ENCODE results near the gene SLC47A2. TPM values are rescaled to one million over a fixed set of nuclear protein-coding genes. Genes with fewer than 3 reads are reported as not detected.

The SLC47A2 gene
- total RNA-seq, 1 experiment from 2014 or later = not detected

DNA sequence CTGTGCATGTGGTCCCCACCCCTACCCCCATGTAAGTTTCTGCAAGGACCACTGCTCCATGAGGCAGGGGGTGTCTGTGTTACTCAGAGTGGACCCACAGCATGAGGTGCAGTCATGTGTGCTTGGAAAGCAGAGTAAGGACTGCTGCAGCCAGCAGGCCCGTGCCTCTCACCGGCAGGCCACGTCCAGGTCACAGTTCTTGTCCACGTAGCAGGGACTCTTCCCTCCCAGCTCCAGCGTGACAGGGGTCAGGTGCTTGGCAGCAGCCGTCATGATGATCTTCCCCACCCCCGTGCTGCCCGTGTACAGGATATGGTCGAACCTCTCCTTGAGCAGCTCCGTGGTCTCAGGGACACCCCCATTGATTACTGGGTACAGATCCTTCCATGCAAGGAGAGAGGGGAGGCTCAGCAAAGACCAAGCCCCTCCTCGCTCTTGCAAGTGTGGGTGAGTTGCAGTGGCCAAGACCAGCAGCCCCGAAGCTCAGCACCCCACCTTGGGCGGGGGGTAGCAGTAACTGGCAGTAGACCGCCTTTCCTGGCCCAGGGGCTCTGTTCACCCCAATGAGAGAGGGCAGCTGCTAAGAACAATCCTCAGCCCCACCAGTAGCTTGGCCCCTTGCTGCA lies 25.6 kb upstream of the SLC47A2 start:
- DNase-seq = no peak
- H3K27ac ChIP-seq = no peak overlapping the region

DNA sequence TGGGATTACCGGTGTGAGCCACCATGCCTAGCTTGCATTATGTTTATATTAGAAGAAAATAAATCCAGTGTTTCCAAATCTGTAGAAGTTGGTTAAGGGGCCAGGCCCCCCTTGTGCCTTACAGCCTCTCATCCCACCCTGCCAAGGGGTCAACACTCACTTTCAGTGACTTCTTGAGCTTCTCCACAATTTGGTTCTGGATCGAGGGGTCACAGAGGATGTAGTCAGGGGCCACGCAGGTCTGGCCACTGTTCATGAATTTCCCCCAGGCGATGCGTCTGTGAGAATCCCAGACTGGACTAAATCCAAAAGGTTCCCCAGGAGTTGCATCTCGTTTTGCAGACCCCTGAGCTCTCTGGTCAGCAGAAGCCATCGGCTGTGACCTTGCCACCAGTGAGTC lies 24.5 kb upstream of the SLC47A2 start:
- Histone ChIP-seq H3K4me3 (no peak overlapping the region), H3K36me3 (no peaks in the 10 kb centered on the region), H3K4me1 (no peaks in the 10 kb centered on the region), H3K27ac (no peak overlapping the region), H3K27me3 (peaks cover 11% of the 10 kb centered on the region; the same call in 1 of the 2 replicates), H3K9me3 (replicated peaks) (no peaks in the 10 kb centered on the region)
- no peak for DNase-seq

More for the DNA sequence above, 25.6 kb upstream of the SLC47A2 start:
- H3K27me3 ChIP-seq = peaks cover 15% of the 10 kb centered on the region
- H3K4me3 ChIP-seq = no peak overlapping the region
- no peaks in the 10 kb centered on the region for H3K36me3 ChIP-seq
- H3K9me3 ChIP-seq (replicated peaks) = no peaks in the 10 kb centered on the region
- H3K4me1 ChIP-seq = no peaks in the 10 kb centered on the region

DNA sequence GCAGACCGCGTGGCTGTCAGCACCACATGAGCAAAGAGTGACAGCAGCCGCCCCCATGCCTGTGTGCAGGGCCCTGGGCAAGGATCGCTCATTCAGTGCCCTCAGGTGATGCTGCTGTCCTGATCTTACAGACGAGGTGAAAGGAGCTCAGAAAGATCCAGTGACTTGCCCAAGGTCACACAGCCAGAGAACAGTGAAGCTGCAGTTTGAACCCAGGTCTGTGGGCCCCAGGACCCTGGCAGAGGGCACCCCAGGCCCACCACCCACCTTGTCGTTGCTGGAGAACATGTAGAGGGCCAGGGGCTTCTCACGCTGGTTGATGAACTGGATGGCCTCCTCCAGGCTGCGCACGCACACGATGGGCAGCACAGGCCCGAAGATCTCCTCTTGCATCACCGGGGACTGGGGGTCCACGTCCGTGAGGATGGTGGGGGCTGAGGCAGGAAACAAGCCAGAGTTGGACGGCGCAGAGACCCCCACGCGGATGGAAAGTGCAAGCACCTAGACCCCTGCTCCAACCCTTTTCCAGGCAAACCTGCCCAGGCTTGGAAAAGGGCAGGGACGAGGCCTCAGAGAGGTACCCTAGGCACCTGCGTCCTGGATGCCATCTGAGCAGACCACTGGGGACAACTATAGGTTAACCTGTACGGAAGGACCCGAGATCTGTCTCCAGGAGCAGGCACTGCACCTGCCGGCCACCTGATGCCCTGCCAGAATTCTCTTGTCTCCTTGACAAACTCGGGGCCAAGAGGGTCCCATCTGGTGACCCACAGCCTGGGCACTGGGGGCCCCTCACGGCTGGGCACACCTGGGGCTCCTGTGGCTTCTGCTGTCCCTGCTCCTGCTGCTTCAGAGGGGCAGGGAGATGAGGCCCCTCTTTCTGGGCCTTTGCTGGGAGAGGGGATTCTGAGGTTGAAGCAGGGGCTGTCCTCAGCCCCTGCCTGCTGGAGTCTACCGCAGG lies 23.1 kb upstream of the SLC47A2 start:
- H3K27me3 ChIP-seq = peaks cover 5% of the 10 kb centered on the region; the same call in 1 of the 2 replicates
- no peak overlapping the region for H3K27ac ChIP-seq
- DNase-seq = no peak
- no peaks in the 10 kb centered on the region for H3K4me1 ChIP-seq
- H3K36me3 ChIP-seq = no peaks in the 10 kb centered on the region
- no peaks in the 10 kb centered on the region for H3K9me3 ChIP-seq (replicated peaks)
- no peak overlapping the region for H3K4me3 ChIP-seq

DNA sequence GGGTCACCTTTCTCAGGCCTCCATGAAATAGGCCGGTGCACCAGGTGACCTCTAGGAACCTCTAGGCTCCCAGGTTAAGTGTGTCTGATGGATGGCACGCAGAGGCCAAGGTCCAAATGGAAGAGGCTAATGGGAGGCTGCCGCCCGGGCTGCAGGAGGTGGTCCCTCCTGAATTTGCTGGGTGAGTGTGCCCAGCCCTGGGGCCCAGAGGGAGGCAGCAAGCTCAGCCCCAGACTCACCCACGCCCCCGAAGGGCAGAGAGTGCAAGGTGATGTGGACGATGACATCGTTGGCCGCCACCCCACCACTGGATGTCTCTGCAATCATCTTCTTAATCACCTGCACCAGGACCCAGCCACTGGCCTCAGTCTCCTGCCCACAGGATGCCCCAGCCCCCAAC lies 22.4 kb upstream of the SLC47A2 start:
- Histone ChIP-seq H3K9me3 (replicated peaks) (no peaks in the 10 kb centered on the region), H3K27me3 (peaks cover 5% of the 10 kb centered on the region; the same call in 1 of the 2 replicates), H3K4me1 (no peaks in the 10 kb centered on the region), H3K36me3 (no peaks in the 10 kb centered on the region), H3K4me3 (no peak overlapping the region), H3K27ac (no peak overlapping the region)
- DNase-seq = no peak

DNA sequence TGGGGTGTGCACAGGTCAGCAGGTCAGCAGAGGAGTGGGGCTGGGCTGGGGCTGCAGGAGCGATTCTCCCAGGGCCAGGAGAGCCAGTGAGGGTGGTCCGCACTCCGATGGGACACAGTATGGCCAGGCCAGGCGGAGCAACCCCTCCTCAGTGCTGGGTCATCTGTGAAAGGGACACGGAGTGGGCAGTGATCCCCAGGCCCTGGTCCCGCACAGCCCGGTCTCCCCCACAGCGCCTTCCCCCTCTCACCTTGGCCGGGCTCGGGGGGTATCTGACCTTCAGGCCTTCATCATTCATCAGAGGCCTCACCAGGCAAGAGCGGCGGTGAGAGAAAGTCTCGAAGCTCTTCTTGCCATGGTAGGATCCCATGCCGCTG lies 21.7 kb upstream of the SLC47A2 start:
- H3K27ac ChIP-seq = no peak overlapping the region
- no peaks in the 10 kb centered on the region for H3K9me3 ChIP-seq (replicated peaks)
- H3K4me1 ChIP-seq = no peaks in the 10 kb centered on the region
- H3K36me3 ChIP-seq = no peaks in the 10 kb centered on the region
- H3K27me3 ChIP-seq = peaks cover 5% of the 10 kb centered on the region; the same call in 1 of the 2 replicates
- DNase-seq = no peak
- no peak overlapping the region for H3K4me3 ChIP-seq

DNA sequence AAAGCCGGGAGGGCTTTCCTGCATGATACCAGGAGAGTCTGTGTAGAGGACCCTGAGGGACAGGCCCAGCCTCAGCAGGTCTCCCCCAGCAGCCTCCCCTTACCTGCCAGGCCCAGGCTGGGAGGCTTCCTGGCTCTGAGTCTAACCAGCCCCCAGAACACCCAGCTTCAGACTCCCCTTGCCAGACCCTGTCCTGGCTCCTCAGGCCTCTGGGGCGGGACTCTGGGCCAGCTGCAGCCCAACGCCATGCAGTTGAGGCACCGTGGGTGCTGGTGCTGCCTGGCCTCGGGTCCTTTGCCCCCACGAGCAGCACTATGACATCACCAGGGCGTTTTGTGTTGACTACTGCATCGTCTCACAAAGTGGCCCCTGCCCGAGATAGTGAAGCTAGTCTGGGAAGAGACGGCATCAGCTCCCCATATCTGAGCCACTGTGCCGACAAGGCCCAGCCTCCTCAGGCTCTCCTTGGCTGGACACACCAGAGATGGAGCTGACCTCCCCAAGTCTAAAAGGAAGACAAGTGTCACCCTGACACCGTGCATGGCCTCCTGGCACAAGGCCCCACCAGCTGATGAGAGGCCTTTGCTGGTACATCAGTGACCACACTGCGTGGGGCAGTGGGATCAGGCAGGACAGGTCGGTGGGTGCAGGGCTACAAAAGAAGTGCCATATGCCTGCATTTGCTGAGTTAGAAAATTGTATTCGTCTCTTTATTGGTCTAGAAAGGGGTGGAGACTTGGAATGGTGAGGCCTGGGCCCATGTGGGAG lies 21.1 kb upstream of the SLC47A2 start:
- no peak for DNase-seq
- peaks cover 5% of the 10 kb centered on the region; the same call in 1 of the 2 replicates for H3K27me3 ChIP-seq
- H3K4me3 ChIP-seq = no peak overlapping the region
- no peaks in the 10 kb centered on the region for H3K9me3 ChIP-seq (replicated peaks)
- no peaks in the 10 kb centered on the region for H3K4me1 ChIP-seq
- no peak overlapping the region for H3K27ac ChIP-seq
- no peaks in the 10 kb centered on the region for H3K36me3 ChIP-seq

DNA sequence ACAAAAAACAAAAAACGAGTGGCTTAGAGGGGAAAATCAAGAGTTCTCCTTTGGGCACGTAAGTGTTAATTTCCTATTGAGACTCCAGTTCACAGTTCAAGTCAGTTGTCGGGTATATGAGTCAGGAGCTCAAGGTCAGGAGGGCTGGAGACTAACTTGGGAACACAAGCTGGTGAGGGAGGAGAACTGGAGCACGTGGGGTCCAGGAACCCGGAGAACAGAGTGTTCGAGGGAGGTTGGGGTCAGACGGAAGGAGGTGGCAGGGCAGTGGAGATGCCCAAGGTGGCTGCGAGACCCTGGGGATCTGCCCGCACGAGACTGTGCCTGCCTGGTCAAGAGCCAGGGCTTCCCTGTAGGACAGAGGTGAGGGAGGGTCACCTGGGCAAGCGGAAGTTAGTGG lies 19.7 kb upstream of the SLC47A2 start:
- no peak for DNase-seq

DNA sequence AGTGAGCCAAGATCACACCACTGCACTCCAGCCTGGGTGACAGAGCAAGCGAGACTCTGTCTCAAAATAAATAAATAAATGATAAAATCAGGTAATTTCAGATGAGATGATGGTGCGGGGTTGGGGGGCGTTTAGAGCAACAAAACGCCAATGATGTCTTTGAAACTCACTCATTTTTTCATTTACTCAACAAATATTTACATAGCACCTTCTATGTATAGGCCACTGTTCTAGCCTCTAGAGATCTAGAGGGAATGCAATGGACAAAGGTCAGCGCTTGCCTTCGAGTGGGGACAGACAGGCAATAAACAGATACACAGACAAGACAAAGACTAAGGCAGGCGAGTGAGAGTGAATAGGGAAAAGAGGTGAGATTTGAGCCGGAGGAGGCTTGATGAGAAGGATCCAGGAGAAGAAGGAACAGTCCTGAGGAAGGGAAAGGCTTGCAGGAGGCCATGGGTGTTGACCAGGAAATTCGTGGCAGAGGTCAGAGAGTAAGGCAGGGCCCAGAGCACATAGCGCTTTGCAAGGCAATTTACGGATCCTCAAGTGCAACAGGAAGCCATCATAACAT lies 17.7 kb upstream of the SLC47A2 start:
- DNase-seq = no peak
- Histone ChIP-seq H3K4me1 (no peaks in the 10 kb centered on the region), H3K27me3 (0 out of 2 replicates have a peak, but pooled peaks cover 2% of the 10 kb centered on the region), H3K9me3 (replicated peaks) (no peaks in the 10 kb centered on the region), H3K4me3 (no peak overlapping the region), H3K27ac (no peak overlapping the region), H3K36me3 (no peaks in the 10 kb centered on the region)

More for the DNA sequence above, 19.7 kb upstream of the SLC47A2 start:
- H3K36me3 ChIP-seq = no peaks in the 10 kb centered on the region
- H3K27ac ChIP-seq = no peak overlapping the region
- peaks cover 5% of the 10 kb centered on the region; the same call in 1 of the 2 replicates for H3K27me3 ChIP-seq
- H3K4me1 ChIP-seq = no peaks in the 10 kb centered on the region
- H3K4me3 ChIP-seq = no peak overlapping the region
- H3K9me3 ChIP-seq (replicated peaks) = no peaks in the 10 kb centered on the region

DNA sequence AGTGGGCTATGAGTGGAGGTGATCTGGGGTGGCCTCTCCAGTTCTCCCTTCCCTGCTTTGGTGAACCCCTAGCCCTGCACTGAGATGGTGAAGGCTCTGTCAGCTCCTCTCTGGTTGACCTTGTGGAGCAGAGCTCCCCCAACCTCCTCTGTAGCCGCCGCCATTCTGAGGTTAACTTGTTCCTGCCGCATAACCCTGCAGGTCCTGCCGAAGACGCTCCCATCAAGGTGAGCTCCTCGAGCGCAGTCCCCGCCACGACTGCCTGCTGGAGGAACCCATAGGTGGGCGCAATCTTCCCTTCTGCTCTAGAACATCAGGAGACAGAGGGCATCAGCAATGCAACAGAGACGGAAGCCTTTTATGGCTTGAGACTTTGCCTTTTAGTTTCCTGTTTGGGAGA lies 15.2 kb upstream of the SLC47A2 start:
- Histone ChIP-seq H3K4me1 (peaks cover 14% of the 10 kb centered on the region), H3K27me3 (no peaks in the 10 kb centered on the region)

DNA sequence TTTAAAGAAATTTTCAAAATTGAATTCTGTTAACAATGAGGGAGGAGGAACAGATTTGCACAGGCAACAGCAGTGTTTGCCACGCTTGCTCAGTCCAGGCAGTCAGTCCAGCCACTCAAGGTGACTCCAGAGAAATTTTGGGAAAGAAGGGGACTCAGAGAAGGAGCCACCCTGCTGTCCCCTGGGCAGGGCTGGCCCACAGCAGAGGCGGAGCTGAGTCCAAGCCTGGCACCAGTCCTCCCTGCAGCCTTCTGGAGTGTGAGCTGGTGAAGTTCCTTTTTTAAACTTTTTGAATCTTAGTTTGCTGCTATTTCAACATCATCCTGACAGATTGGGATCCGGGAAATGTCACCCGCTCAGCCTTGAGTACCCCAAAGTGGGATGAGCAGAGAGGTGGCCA lies 14.5 kb upstream of the SLC47A2 start:
- Histone ChIP-seq H3K9me3 (replicated peaks) (peaks cover 3% of the 10 kb centered on the region; the same call in 1 of the 2 replicates), H3K4me3 (no peak overlapping the region), H3K4me1 (peaks cover 14% of the 10 kb centered on the region), H3K27ac (no peak overlapping the region), H3K36me3 (no peaks in the 10 kb centered on the region), H3K27me3 (no peaks in the 10 kb centered on the region)
- no peak for DNase-seq

More for the DNA sequence above, 15.2 kb upstream of the SLC47A2 start:
- DNase-seq = no peak
- Histone ChIP-seq H3K9me3 (replicated peaks) (peaks cover 3% of the 10 kb centered on the region; the same call in 1 of the 2 replicates), H3K27ac (no peak overlapping the region), H3K36me3 (no peaks in the 10 kb centered on the region), H3K4me3 (no peak overlapping the region)

DNA sequence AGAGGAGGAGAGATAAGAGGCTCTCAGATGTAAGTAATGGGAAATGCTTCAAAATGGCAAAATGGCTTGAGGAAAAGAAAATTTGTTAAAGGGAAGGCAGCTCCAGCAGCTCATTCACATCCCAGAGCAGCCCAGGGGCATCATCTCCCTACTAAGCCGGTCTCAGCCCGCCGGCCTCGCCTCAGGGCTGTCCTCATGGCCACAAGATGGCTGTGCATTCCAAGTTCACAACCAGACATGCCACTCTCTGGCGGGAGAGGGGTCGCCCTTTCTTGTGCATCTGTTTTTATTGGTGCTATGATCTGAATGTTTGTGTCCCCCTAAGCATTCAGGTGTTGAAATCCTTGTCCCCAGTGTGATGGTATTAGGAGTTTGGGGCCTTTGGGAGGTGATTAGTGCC lies 13.5 kb upstream of the SLC47A2 start:
- no peaks in the 10 kb centered on the region for H3K27me3 ChIP-seq
- H3K4me1 ChIP-seq = peaks cover 14% of the 10 kb centered on the region
- peaks cover 3% of the 10 kb centered on the region; the same call in 1 of the 2 replicates for H3K9me3 ChIP-seq (replicated peaks)
- H3K27ac ChIP-seq = no peak overlapping the region
- DNase-seq = no peak
- H3K4me3 ChIP-seq = no peak overlapping the region
- H3K36me3 ChIP-seq = no peaks in the 10 kb centered on the region

DNA sequence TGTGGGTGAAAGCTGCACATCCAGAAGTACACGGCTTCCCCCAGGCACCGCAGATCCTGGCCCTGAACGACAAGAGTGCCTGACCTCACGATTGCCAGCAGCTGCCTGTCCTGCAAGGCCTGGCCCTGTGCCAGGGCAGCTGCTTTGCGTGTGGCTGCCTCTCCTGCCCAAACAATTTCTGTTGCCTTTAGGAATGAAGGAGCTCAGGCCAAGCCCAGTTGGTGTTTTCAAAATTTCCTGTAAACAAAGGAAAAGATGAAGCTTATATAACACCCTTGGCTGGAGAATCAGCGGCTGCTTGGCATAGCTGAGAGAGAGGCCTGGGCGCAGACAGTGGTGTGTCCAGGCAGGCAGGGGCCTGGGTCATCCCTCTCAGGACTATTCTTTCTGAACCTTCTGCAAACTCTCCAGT lies 11.7 kb upstream of the SLC47A2 start:
- DNase-seq = peak; percentile 100
- Histone ChIP-seq H3K27me3 (no peaks in the 10 kb centered on the region), H3K4me3 (no peak overlapping the region), H3K36me3 (no peaks in the 10 kb centered on the region), H3K4me1 (peaks cover 14% of the 10 kb centered on the region), H3K9me3 (replicated peaks) (peaks cover 3% of the 10 kb centered on the region; the same call in 1 of the 2 replicates), H3K27ac (peak overlapping the region; percentile 54)

DNA sequence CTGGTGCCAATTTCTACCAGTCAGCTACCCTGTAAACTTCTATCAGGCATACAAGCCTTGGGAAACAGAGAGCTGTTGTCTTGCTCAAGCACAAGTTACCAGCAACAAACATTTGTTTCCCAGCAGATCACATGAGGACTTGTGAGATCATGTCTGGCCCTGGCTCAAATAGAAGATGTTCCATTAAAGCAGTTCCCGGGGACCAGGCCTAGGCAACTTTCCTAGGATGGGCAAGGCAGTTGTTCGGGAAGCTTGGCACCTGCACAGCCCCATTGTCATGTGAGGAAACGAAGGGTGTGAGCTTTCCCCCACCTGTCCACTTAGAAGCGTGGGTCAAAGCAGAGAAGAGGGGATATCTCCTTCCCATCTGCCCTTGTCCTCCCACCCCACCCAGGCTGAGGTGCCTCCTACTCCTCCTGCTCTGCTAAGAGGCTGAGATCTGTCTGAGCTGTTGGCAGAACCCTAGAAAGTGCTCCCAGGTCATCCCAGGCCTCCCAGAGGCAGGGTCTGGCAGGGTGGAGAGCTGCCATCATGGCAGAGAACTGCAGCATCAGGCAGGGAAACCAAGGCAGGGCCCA lies 11.2 kb upstream of the SLC47A2 start:
- H3K36me3 ChIP-seq = no peaks in the 10 kb centered on the region
- peak overlapping the region; percentile 54 for H3K27ac ChIP-seq
- H3K4me3 ChIP-seq = no peak overlapping the region
- DNase-seq = peak in 1 of 2 experiments; percentile 65
- H3K4me1 ChIP-seq = peaks cover 14% of the 10 kb centered on the region
- H3K9me3 ChIP-seq (replicated peaks) = peaks cover 3% of the 10 kb centered on the region; the same call in 1 of the 2 replicates
- no peaks in the 10 kb centered on the region for H3K27me3 ChIP-seq
